Fibroblast of peridontal ligament (primary cell): Measurements from ENCODE around the gene SOX6.
"Not testable (repeated sequence)": the region's sequence is repeated elsewhere in the genome, so short reads cannot be mapped to it uniquely, and the experiment has no call there.

Source experiments
- DNase-seq: peaks from one replicate; pipeline ENCODE4 v3.0.0-alpha.2; 2010; ENCODE audit errors: extremely low read depth

SOX6 gene

DNA sequence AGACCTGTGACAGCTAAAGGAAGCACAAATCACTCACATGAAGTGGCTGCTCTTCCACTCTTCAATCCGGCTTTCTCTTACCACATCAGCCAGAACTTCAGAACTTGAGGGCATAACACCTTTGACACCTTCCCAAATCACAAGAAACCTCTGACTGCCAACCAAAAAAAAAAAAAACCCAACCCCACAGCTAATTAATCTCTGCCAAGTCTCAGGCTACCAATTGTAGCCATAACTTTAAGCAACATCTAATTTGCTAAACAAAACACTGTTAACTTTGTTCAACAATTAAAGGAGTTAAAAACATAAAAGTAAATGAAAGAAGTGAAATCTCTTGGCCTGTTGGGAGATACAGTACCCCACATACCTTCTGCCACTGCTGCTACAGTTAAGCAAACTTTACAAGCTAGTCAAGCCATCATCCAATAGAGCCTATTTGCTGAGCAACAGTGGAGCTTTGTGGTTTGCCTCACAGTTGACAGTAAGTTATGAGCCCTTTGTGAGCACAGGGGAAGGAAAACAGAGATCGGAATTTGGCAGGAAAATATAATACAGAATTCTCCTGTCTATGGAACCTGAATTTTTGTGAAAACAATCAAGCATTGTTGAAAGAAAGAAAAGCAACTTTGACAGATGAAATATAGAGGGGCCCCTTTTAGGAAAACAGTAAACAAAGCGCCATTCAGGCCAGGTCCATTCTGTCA is at the start of gene SOX6:
TSS of gene SOX6 (minus strand) at position 490 of the 704 bp plus-strand sequence. CDS start 15,298 bp downstream, outside the sequence.
- DNase-seq, result peak; percentile 63

DNA sequence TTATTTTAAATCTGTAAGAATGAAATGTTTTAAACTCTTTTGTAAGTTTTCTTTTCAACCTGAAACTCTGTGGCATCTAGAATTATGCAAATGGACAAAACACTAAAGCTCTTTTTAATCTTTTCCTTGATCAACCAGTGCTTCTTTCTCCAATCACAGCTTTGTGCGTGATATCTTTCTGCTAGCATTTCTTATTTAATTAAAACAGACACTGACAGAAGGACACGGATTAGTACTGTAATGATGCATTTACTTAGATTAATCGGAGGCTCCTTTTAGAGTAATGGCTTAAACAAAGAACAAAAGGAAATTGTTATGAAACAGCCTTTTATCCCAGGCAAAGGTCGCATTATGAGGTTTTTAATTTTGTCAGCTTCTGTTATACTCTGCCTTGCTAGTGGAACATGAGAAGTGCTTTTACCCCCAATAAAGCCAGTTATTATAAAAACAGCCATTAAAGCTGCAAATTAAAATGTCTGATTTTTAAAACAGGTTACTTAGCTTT is 48.5 kb upstream of the SOX6 start:
- no peak for DNase-seq

GRCh38 chr11:16403851-16404250 is 47.5 kb upstream of the SOX6 start:
- no peak for DNase-seq

DNA sequence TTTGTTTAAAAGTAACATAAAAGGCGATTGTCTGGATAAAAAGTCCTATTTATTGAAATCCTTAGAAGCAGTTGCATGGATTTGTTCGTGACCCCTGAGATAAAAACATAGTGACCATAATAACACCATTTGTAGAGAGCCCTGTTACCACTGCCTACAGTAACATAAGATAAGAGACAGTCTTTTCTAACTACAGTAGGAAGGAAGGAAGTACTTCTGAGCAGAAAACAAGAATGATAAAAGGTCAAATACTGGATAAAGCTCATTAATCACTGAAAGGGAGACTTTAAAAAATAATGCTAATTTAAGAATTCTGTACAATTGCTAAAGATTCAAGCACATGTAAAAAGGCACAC is 47.1 kb upstream of the SOX6 start:
- DNase-seq, result no peak

GRCh38 chr11:16402654-16403447 is 46.5 kb upstream of the SOX6 start:
- no peak for DNase-seq

DNA sequence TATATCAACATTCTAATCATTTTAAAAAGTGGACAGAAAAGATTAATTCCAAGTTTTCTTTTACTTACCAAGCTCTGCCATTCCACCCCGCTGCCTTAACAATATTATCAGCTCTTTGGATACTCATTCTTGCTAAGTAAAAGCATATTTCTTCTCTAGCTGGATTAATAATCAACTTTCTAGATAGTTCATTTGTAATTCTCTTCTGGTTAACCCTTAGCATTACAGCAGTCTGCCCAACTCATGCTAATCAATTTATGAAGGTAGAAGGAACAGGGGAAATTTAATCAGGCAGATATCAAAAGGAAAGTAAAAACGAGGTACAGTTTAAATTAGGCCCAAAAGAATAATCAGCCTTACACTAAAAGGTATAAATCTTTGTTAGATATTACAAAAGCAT is 41.0 kb upstream of the SOX6 start:
- no peak for DNase-seq

GRCh38 chr11:16395601-16396000 is 39.3 kb upstream of the SOX6 start:
- DNase-seq, result peak; percentile 38

GRCh38 chr11:16394947-16395346 is 38.6 kb upstream of the SOX6 start:
- no peak for DNase-seq

GRCh38 chr11:16393340-16393739 is 37.0 kb upstream of the SOX6 start:
- no peak for DNase-seq

GRCh38 chr11:16392616-16393015 is 36.3 kb upstream of the SOX6 start:
- no peak for DNase-seq

DNA sequence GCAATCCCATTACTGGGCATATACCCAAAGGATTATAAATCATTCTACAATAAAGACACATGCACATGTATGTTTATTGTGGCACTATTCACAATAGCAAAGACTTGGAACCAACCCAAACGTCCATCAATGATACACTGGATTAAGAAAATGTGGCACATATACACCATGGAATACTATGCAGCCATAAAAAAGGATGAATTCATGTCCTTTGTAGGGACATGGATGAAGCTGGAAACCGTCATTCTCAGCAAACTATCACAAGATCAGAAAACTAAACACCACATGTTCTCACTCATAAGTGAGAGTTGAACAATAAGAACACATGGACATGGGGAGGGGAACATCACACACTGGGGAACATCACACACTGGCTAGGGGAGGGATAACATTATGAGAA is 34.5 kb upstream of the SOX6 start:
- not testable (repeated sequence) for DNase-seq

GRCh38 chr11:16385099-16385498 is 28.8 kb upstream of the SOX6 start:
- no peak for DNase-seq

- DNase-seq, result peak; percentile 90
These were observed 26.5 kb upstream of the SOX6 start for GRCh38 chr11:16382638-16383380.

DNA sequence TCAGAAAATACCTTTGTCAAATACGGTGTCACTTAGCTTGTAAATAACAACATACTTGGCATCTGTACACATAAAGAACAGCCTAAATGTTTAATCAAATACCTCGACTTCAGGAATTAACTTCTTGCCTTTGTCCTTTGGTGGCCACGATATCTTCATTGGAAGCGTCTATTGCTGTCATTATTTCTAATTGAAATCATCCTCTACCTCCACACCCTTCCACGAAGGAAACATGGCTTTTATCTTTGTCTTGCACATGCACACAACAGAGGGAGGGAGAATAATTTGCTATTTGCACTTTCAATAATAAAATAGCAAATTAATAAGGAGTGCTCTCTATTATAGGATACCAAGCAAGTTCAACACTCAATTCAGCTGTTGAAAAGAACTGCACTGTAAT is 25.8 kb upstream of the SOX6 start:
- DNase-seq, result no peak

- peak; percentile 63 for DNase-seq
These were observed 24.7 kb upstream of the SOX6 start for GRCh38 chr11:16380941-16381568.

GRCh38 chr11:16378906-16379305 is 22.6 kb upstream of the SOX6 start:
- DNase-seq, result no peak

- DNase-seq, result no peak
These were observed 21.4 kb upstream of the SOX6 start for GRCh38 chr11:16377746-16378145.

DNA sequence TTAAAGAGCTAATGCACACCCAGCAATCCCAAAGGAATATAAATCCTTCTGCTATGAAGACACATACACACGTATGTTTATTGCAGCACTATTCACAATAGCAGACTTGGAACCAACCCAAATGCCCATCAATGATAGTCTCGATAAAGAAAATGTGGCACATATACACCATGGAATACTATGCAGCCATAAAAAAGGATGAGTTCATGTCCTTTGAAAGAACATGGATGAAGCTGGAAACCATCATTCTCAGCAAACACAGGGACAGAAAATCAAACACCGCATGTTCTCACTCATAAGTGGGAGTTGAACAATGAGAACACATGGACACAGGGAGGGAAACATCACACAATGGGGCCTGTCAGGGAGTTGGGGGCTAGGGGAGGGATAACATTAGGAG is 19.3 kb upstream of the SOX6 start:
- DNase-seq, result not testable (repeated sequence)

- no peak for DNase-seq
These were observed 17.4 kb upstream of the SOX6 start for GRCh38 chr11:16373768-16374167.

- no peak for DNase-seq
These were observed 16.0 kb upstream of the SOX6 start for GRCh38 chr11:16372355-16372754.

DNA sequence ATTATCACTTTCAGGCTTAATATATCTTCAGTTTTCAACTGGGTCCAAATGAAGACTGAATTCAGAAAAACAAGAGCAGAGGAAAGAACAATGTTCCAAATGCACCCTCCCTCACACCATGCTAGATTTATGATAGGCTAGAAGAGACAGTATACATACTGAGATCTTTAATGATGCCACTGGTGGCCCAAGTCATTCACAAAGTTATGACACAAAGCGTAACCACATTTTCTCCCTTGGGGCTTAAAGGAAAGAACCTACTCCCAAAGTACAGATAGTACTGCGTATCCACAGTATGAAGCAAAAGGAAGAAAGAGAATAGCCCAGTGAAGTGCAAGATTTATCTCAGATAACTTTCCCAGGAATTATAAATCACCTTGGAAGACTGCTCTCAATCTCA is 10.9 kb upstream of the SOX6 start:
- no peak for DNase-seq
